Colonic mucosa (tissue), 4 donors: ENCODE results near the gene CDC23. TPM values are rescaled to one million over a fixed set of nuclear protein-coding genes. Genes with fewer than 3 reads are reported as not detected.

Experiments
- DNase-seq: peaks from one replicate; pipeline ENCODE4 v3.0.0-alpha.2; 2020
- H3K27ac ChIP-seq: fragments of 200-600 bp; one replicate; pipeline ENCODE4 v1.8.0; 2021
- H3K27me3 ChIP-seq: fragments of 200-600 bp; one replicate; pipeline ENCODE4 v1.8.0; 2021
- H3K36me3 ChIP-seq: fragments of 200-600 bp; one replicate; pipeline ENCODE4 v1.8.0; 2021
- H3K4me1 ChIP-seq: fragments of 200-600 bp; one replicate; pipeline ENCODE4 v1.8.0; 2021; ENCODE audit warnings: mild to moderate bottlenecking
- H3K4me3 ChIP-seq: fragments of 200-600 bp; one replicate; pipeline ENCODE4 v1.8.0; 2021
- H3K9ac ChIP-seq, 2 donors: one replicate each; pipeline ENCODE4 v1.7.0; 2013; ENCODE audit warnings: control low read depth in 2 of 2, low read depth in 2 of 2, low read length in 2 of 2
- H3K9me3 ChIP-seq: fragments of 200-600 bp; one replicate; pipeline ENCODE4 v1.8.0; 2021
- CTCF ChIP-seq: fragments of 200-600 bp; IDR thresholded peaks from one replicate; pipeline ENCODE4 v1.8.0; 2022; ENCODE audit warnings: antibody characterized with exemption, mild to moderate bottlenecking
- intact Hi-C: fragments of 100-400 bp; cut with DNase I; formaldehyde crosslinking; loops from one replicate; pipeline ENCODE4 v1.14.1; 2022
- total RNA-seq, 2 donors: library from RNA; stranded (reverse); fragmentation: NEBNext Ultra II Directional in 1 of 2; extraction: Animal tissue kit (Norgen Biotek cat#: 25700) in 1 of 2; gene quantifications; one replicate each; pipeline ENCODE4 v1.2.1, GENCODE V29; 2021
- donor health status: healthy.
- donor health status: DM: no; HTN: no; CAD: no.
- donor health status: DM: no; HTN: no; CAD: no.

The CDC23 gene
- total RNA-seq, 2 donors from 2014 or later, result 23.5 to 27.3 TPM

- H3K4me1 ChIP-seq, result no peaks in the 10 kb centered on the region
Measured at GRCh38 chr5:138138949-138139780, 74.0 kb downstream of the CDC23 start, which contains the start of gene NME5. Gene NME5 (minus strand): TSS chr5:138139428. CDS start chr5:138138780, 648 bp downstream.

More at GRCh38 chr5:138138949-138139780, 74.0 kb downstream of the CDC23 start, which contains the start of gene NME5:
- Histone ChIP-seq H3K36me3 (no peaks in the 10 kb centered on the region), H3K9me3 (no peaks in the 10 kb centered on the region), H3K4me3 (peak within 1 kb of the TSS; percentile 40), H3K9ac (peak within 1 kb of the TSS in 1 of 2 donors; percentile 31), H3K27me3 (no peaks in the 10 kb centered on the region), H3K27ac (no peak within 1 kb of the TSS)
- no peak for TF ChIP-seq CTCF
- intact Hi-C loops, result no loop called here
- DNase-seq, result peak; percentile 49

Other genes starting within 250 kb of the CDC23 start
- gene FAM13B, start 180.2 kb downstream of the CDC23 start, total RNA-seq, result 10 to 100 TPM; 15.4 to 17.5 TPM
- gene WNT8A, start 129.3 kb downstream of the CDC23 start, total RNA-seq, result not detected
- gene NME5, start 73.9 kb downstream of the CDC23 start, total RNA-seq, result not detected
- 10 to 100 TPM; 32.5 to 65.9 TPM for gene BRD8, start 34.7 kb downstream of the CDC23 start, total RNA-seq
- gene KIF20A, start 34.2 kb downstream of the CDC23 start, total RNA-seq, result 10 to 100 TPM; 10.4 to 35.7 TPM
- 1 to 10 TPM in 1 of 2 donors, under 1 TPM in 1; 0.72 to 1.8 TPM for gene GFRA3, start 61.3 kb upstream of the CDC23 start, total RNA-seq
- gene CDC25C, start 118.5 kb upstream of the CDC23 start, total RNA-seq, result 10 to 100 TPM in 1 of 2 donors, 1 to 10 TPM in 1; 4.3 to 10.2 TPM
- 10 to 100 TPM; 14.8 to 18.6 TPM for gene FAM53C, start 124.9 kb upstream of the CDC23 start, total RNA-seq
- 10 to 100 TPM; 62.3 to 77.5 TPM for gene KDM3B, start 139.4 kb upstream of the CDC23 start, total RNA-seq
- gene REEP2, start 225.7 kb upstream of the CDC23 start, total RNA-seq, result 1 to 10 TPM in 1 of 2 donors, under 1 TPM in 1; 0.42 to 3.2 TPM